Esophagus squamous epithelium (tissue), 4 donors: Measurements from ENCODE around the gene LRRC17.

Experiments
- POLR2A ChIP-seq, 4 donors: fragments of 450-650 bp; IDR thresholded peaks; one replicate each; pipeline ENCODE4 v1.6.1; 2017; ENCODE audit warnings: antibody characterized with exemption in 4 of 4, mild to moderate bottlenecking in 4 of 4, moderate library complexity in 3 of 4
- TF ChIP-seq, protein P1 (sequence below), 6 experiments: fragments of 450-650 bp in 4 of 6; fragments of 200-600 bp in 2 of 6; sonication (generic) in 2 of 6; IDR thresholded peaks; one replicate each; pipeline ENCODE4 v1.5.1; 2016 to 2019; ENCODE audit warnings: antibody characterized with exemption in 6 of 6, mild to moderate bottlenecking in 4 of 6, moderate library complexity in 4 of 6

DNA sequence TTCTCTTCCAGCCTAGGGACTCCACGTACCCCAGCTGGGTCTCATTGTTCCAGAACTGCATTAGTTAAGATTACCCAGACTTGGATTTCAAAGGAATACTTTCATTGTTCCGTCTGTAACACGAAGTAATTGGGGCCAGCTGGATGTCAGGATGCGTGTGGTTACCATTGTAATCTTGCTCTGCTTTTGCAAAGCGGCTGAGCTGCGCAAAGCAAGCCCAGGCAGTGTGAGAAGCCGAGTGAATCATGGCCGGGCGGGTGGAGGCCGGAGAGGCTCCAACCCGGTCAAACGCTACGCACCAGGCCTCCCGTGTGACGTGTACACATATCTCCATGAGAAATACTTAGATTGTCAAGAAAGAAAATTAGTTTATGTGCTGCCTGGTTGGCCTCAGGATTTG is 21.0 kb downstream of the LRRC17 start:
- TF ChIP-seq, protein P1, sequence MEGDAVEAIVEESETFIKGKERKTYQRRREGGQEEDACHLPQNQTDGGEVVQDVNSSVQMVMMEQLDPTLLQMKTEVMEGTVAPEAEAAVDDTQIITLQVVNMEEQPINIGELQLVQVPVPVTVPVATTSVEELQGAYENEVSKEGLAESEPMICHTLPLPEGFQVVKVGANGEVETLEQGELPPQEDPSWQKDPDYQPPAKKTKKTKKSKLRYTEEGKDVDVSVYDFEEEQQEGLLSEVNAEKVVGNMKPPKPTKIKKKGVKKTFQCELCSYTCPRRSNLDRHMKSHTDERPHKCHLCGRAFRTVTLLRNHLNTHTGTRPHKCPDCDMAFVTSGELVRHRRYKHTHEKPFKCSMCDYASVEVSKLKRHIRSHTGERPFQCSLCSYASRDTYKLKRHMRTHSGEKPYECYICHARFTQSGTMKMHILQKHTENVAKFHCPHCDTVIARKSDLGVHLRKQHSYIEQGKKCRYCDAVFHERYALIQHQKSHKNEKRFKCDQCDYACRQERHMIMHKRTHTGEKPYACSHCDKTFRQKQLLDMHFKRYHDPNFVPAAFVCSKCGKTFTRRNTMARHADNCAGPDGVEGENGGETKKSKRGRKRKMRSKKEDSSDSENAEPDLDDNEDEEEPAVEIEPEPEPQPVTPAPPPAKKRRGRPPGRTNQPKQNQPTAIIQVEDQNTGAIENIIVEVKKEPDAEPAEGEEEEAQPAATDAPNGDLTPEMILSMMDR (IDR thresholded peaks at IDR 0.05), result no peak
- TF ChIP-seq POLR2A (IDR thresholded peaks at IDR 0.05), result no peak
